ENCODE measurements around the gene IL7R.
"Not testable (repeated sequence)": the region's sequence is repeated elsewhere in the genome, so short reads cannot be mapped to it uniquely, and the experiment has no call there.

The IL7R gene

GRCh38 chr5:35852773-35853172 lies 3.9 kb upstream of the IL7R start:
- no peak for FAIRE-seq
- DNase-seq (ENCODE audit: insufficient read length, low spot score) = no peak
- TF ChIP-seq POLR2A (IDR thresholded peaks at IDR 0.05; ENCODE audit: low read depth, low read length) (no peak), PAX5 (IDR thresholded peaks at IDR 0.05; ENCODE audit: insufficient read depth, low read length, severe bottlenecking) (no peak)

DNA sequence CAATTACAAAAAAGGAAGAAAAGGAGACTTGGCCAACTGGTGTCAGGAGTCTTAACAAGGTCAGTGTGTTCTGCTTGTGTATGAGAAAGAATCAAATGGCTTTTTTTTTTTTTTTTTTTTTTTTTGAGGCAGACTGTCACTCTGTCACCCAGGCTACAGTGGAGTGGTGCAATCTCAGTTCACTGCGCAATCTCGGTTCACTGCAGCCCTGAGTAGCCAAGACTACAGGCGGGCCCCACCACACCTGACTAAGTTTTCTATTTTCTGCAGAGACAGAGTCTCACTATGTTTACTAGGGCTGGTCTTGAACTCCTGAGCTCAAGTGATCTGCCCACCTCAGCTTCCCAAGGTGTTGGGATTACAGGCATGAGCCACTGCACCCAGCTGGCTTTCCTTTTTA lies 3.1 kb upstream of the IL7R start:
- FAIRE-seq (no peak), DNase-seq (ENCODE audit: insufficient read length, low spot score) (no peak)
- TF ChIP-seq POU2F2 (IDR thresholded peaks at IDR 0.05; ENCODE audit: low read depth, low read length) = no peak
- no peak for TF ChIP-seq POLR2A (IDR thresholded peaks at IDR 0.05; ENCODE audit: low read depth, low read length)
- TF ChIP-seq PAX5 (IDR thresholded peaks at IDR 0.05; ENCODE audit: insufficient read depth, low read length, severe bottlenecking) = no peak
- no peak for TF ChIP-seq SPI1 (IDR thresholded peaks at IDR 0.05; ENCODE audit: low read depth, low read length)
- TF ChIP-seq TAF1 (IDR thresholded peaks at IDR 0.05; ENCODE audit: low read depth, low read length) = no peak
- no peak for TF ChIP-seq POLR2AphosphoS5 (IDR thresholded peaks at IDR 0.05; ENCODE audit: low read depth, low read length)

DNA sequence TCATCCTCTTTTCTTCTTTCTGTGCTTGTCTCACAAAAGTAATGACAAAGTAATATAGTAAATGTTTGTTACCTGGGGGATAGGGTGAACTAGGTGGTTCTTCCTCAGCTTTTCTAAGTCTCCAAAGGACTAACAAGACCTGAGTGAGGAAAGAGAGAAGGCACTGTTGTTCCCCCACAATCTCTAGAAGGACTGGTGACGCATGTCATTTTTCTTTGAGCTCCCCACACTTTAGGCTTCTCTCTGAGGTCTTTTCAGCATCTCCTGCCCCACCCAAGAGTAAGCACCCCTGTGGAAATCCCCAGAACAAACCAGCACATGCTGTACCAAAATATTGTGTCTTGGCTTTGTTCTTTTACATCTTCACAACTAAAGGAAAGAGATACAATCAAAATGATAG lies 2.4 kb upstream of the IL7R start:
- DNase-seq (ENCODE audit: insufficient read length, low spot score) (no peak), FAIRE-seq (no peak)
- TF ChIP-seq POLR2A (IDR thresholded peaks at IDR 0.05; ENCODE audit: low read depth, low read length) (no peak), TAF1 (IDR thresholded peaks at IDR 0.05; ENCODE audit: low read depth, low read length) (no peak), POLR2AphosphoS5 (IDR thresholded peaks at IDR 0.05; ENCODE audit: low read depth, low read length) (no peak), SPI1 (IDR thresholded peaks at IDR 0.05; ENCODE audit: low read depth, low read length) (no peak), POU2F2 (IDR thresholded peaks at IDR 0.05; ENCODE audit: low read depth, low read length) (no peak), PAX5 (IDR thresholded peaks at IDR 0.05; ENCODE audit: insufficient read depth, low read length, severe bottlenecking) (no peak)

- DNase-seq (ENCODE audit: insufficient read length, low spot score) = no peak
- TF ChIP-seq POLR2AphosphoS5 (IDR thresholded peaks at IDR 0.05; ENCODE audit: low read depth, low read length) = no peak
- no peak for TF ChIP-seq POLR2A (IDR thresholded peaks at IDR 0.05; ENCODE audit: low read depth, low read length)
- no peak for TF ChIP-seq POU2F2 (IDR thresholded peaks at IDR 0.05; ENCODE audit: low read depth, low read length)
- no peak for TF ChIP-seq PAX5 (IDR thresholded peaks at IDR 0.05; ENCODE audit: insufficient read depth, low read length, severe bottlenecking)
- no peak for FAIRE-seq
Measured at GRCh38 chr5:35855187-35855586, 1.5 kb upstream of the IL7R start.

GRCh38 chr5:35856186-35856764 lies 416 bp upstream of the IL7R start:
- not testable (repeated sequence) for FAIRE-seq; DNase-seq (ENCODE audit: insufficient read length, low spot score)

DNA sequence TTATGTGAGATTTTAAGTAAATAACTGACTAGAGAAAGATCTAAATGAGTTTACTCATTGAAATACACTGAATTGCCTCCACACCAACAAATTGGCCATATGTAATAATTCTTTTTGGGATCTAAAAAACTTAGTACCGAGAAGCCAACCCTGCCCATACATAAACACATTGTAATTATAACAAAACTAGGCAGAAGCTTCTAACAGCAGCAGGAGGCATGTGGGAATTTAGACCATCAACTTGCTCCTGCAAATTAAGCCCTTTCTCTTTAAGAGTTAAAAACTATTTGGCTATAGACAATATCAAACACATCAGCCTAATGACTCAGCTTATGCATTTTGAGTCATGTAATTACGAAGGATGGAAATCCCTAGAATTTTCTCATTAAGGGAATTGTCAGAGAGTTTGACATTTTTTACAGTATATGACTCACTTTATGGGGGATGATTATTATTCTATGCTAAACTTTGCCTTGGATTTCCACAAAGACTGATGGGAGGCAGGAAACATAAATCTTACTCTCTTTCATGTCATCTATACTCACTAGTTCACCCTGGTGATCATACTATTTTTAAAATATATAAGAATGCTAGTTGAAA lies 1.0 kb downstream of the IL7R start:
- FAIRE-seq = peak; percentile 58
- no peak for DNase-seq (ENCODE audit: insufficient read length, low spot score)
- TF ChIP-seq POU2F2 (IDR thresholded peaks at IDR 0.05; ENCODE audit: low read depth, low read length) (no peak), SPI1 (IDR thresholded peaks at IDR 0.05; ENCODE audit: low read depth, low read length) (no peak), PAX5 (IDR thresholded peaks at IDR 0.05; ENCODE audit: insufficient read depth, low read length, severe bottlenecking) (no peak), POLR2A (IDR thresholded peaks at IDR 0.05; ENCODE audit: low read depth, low read length) (no peak), POLR2AphosphoS5 (IDR thresholded peaks at IDR 0.05; ENCODE audit: low read depth, low read length) (no peak), TAF1 (IDR thresholded peaks at IDR 0.05; ENCODE audit: low read depth, low read length) (no peak)

GRCh38 chr5:35859101-35859661 lies 2.5 kb downstream of the IL7R start:
- FAIRE-seq = no peak
- DNase-seq (ENCODE audit: insufficient read length, low spot score) = no peak
- TF ChIP-seq POLR2A (IDR thresholded peaks at IDR 0.05; ENCODE audit: low read depth, low read length) = no peak
- no peak for TF ChIP-seq POU2F2 (IDR thresholded peaks at IDR 0.05; ENCODE audit: low read depth, low read length)
- TF ChIP-seq POLR2AphosphoS5 (IDR thresholded peaks at IDR 0.05; ENCODE audit: low read depth, low read length) = no peak
- no peak for TF ChIP-seq PAX5 (IDR thresholded peaks at IDR 0.05; ENCODE audit: insufficient read depth, low read length, severe bottlenecking)
- no peak for TF ChIP-seq TAF1 (IDR thresholded peaks at IDR 0.05; ENCODE audit: low read depth, low read length)
- no peak for TF ChIP-seq SPI1 (IDR thresholded peaks at IDR 0.05; ENCODE audit: low read depth, low read length)

DNA sequence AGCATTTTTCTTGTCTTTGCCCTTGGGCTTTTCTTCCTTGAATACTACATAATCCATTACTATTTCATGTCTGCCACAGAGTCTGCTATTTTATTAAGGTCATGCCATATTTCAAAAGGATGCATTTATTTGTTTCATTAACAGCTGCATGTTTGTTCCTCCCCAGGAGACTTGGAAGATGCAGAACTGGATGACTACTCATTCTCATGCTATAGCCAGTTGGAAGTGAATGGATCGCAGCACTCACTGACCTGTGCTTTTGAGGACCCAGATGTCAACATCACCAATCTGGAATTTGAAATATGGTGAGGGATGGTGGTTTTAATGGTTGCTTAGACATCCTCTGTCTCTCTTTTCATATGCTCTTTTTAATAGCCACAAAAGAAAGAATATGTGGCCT lies 4.0 kb downstream of the IL7R start:
- TF ChIP-seq PAX5 (IDR thresholded peaks at IDR 0.05; ENCODE audit: insufficient read depth, low read length, severe bottlenecking) (no peak), POLR2A (IDR thresholded peaks at IDR 0.05; ENCODE audit: low read depth, low read length) (no peak), POLR2AphosphoS5 (IDR thresholded peaks at IDR 0.05; ENCODE audit: low read depth, low read length) (no peak), POU2F2 (IDR thresholded peaks at IDR 0.05; ENCODE audit: low read depth, low read length) (no peak), SPI1 (IDR thresholded peaks at IDR 0.05; ENCODE audit: low read depth, low read length) (no peak)
- FAIRE-seq (no peak), DNase-seq (ENCODE audit: insufficient read length, low spot score) (no peak)

- no peak for FAIRE-seq
- TF ChIP-seq TAF1 (IDR thresholded peaks at IDR 0.05; ENCODE audit: low read depth, low read length) = no peak
- TF ChIP-seq POLR2AphosphoS5 (IDR thresholded peaks at IDR 0.05; ENCODE audit: low read depth, low read length) = no peak
- no peak for TF ChIP-seq POU2F2 (IDR thresholded peaks at IDR 0.05; ENCODE audit: low read depth, low read length)
- no peak for TF ChIP-seq SPI1 (IDR thresholded peaks at IDR 0.05; ENCODE audit: low read depth, low read length)
- TF ChIP-seq PAX5 (IDR thresholded peaks at IDR 0.05; ENCODE audit: insufficient read depth, low read length, severe bottlenecking) = no peak
- no peak for TF ChIP-seq POLR2A (IDR thresholded peaks at IDR 0.05; ENCODE audit: low read depth, low read length)
- no peak for DNase-seq (ENCODE audit: insufficient read length, low spot score)
Measured at GRCh38 chr5:35861718-35862117, 5.0 kb downstream of the IL7R start.

- FAIRE-seq (peak; percentile 31), DNase-seq (ENCODE audit: insufficient read length, low spot score) (no peak)
- TF ChIP-seq POLR2AphosphoS5 (IDR thresholded peaks at IDR 0.05; ENCODE audit: low read depth, low read length) = no peak
- no peak for TF ChIP-seq PAX5 (IDR thresholded peaks at IDR 0.05; ENCODE audit: insufficient read depth, low read length, severe bottlenecking)
- no peak for TF ChIP-seq POU2F2 (IDR thresholded peaks at IDR 0.05; ENCODE audit: low read depth, low read length)
- no peak for TF ChIP-seq SPI1 (IDR thresholded peaks at IDR 0.05; ENCODE audit: low read depth, low read length)
- TF ChIP-seq TAF1 (IDR thresholded peaks at IDR 0.05; ENCODE audit: low read depth, low read length) = no peak
- TF ChIP-seq POLR2A (IDR thresholded peaks at IDR 0.05; ENCODE audit: low read depth, low read length) = no peak
Measured at GRCh38 chr5:35862126-35862525, 5.4 kb downstream of the IL7R start.
